Osteoblast (primary cell): ENCODE data around the gene CMKLR1. TPM values are rescaled to one million over a fixed set of nuclear protein-coding genes. Genes with fewer than 3 reads are reported as not detected.

Experiments
- DNase-seq: peaks from one replicate; pipeline ENCODE4 v3.0.0; 2011; ENCODE audit warnings: low spot score, mixed read lengths; ENCODE audit not compliant: insufficient read length; ENCODE audit errors: missing footprints
- H2AFZ ChIP-seq: 2 replicates; pipeline ENCODE4 v1.6.0; 2011; ENCODE audit warnings: mild to moderate bottlenecking, low read length
- H3K27ac ChIP-seq: 2 replicates; pipeline ENCODE4 v1.5.1; 2011; ENCODE audit warnings: mild to moderate bottlenecking, low read depth, low read length, moderate library complexity
- H3K27me3 ChIP-seq: 2 replicates; pipeline ENCODE4 v1.6.0; 2012; ENCODE audit warnings: mild to moderate bottlenecking, control low read depth, inconsistent platforms, low read length, moderate library complexity; ENCODE audit not compliant: insufficient read depth
- H3K36me3 ChIP-seq: 2 replicates; pipeline ENCODE4 v1.5.1; 2011; ENCODE audit warnings: mild to moderate bottlenecking, low read length, control low read depth, moderate library complexity; ENCODE audit not compliant: insufficient read depth
- H3K4me1 ChIP-seq: 2 replicates; pipeline ENCODE4 v1.5.1; 2011; ENCODE audit warnings: mild to moderate bottlenecking, low read length, control low read depth, moderate library complexity; ENCODE audit not compliant: insufficient read depth
- H3K4me2 ChIP-seq: 2 replicates; pipeline ENCODE4 v1.6.0; 2011; ENCODE audit warnings: mild to moderate bottlenecking, low read length; ENCODE audit not compliant: insufficient read depth
- H3K4me3 ChIP-seq: fragments of 200-600 bp; sonication (generic); 3 replicates; pipeline ENCODE4 v1.5.1; 2012; ENCODE audit warnings: mild to moderate bottlenecking, low read length, inconsistent platforms; ENCODE audit not compliant: insufficient read depth
- H3K79me2 ChIP-seq: 2 replicates; pipeline ENCODE4 v1.6.0; 2012; ENCODE audit warnings: mild to moderate bottlenecking, low read length, control low read depth, inconsistent platforms; ENCODE audit not compliant: insufficient read depth
- H3K9me3 ChIP-seq: 2 replicates; pipeline ENCODE4 v1.5.1; 2011; ENCODE audit warnings: low read depth, low read length, control low read depth
- H4K20me1 ChIP-seq: 2 replicates; pipeline ENCODE4 v1.6.0; 2012; ENCODE audit warnings: mild to moderate bottlenecking, low read length, control low read depth; ENCODE audit not compliant: insufficient read depth
- CTCF ChIP-seq: IDR thresholded peaks from 2 replicates; pipeline ENCODE4 v1.5.1; 2011; ENCODE audit warnings: mild to moderate bottlenecking, low read depth, low read length, moderate library complexity; ENCODE audit errors: extremely low read depth
- total RNA-seq: library from RNA; depleted of rRNA; stranded (reverse); fragments of >200 nt; gene quantifications from 2 replicates; pipeline ENCODE4 v1.2.3, GENCODE V29; 2012

CMKLR1 gene
- total RNA-seq, 1 donor = 9.8 TPM

GRCh38 chr12:108318472-108319275 lies 20.4 kb downstream of the CMKLR1 start:
- Histone ChIP-seq H3K4me1 (peaks cover 10% of the 10 kb centered on the region), H3K4me3 (no peak overlapping the region), H3K27me3 (no peaks in the 10 kb centered on the region), H3K9me3 (no peaks in the 10 kb centered on the region), H2AFZ (no peak overlapping the region), H3K4me2 (no peak overlapping the region), H3K27ac (no peak overlapping the region), H3K79me2 (no peaks in the 10 kb centered on the region), H4K20me1 (no peaks in the 10 kb centered on the region), H3K36me3 (no peaks in the 10 kb centered on the region)
- no peak for DNase-seq
- TF ChIP-seq CTCF = no peak

- DNase-seq = no peak
- peaks cover 21% of the 10 kb centered on the region for H3K4me1 ChIP-seq
- H2AFZ ChIP-seq = no peak overlapping the region
- H3K4me3 ChIP-seq = no peak overlapping the region
- no peak overlapping the region for H3K4me2 ChIP-seq
- H3K27ac ChIP-seq = no peak overlapping the region
- H3K36me3 ChIP-seq = no peaks in the 10 kb centered on the region
- no peaks in the 10 kb centered on the region for H3K9me3 ChIP-seq
- no peaks in the 10 kb centered on the region for H3K79me2 ChIP-seq
- no peaks in the 10 kb centered on the region for H4K20me1 ChIP-seq
- H3K27me3 ChIP-seq = no peaks in the 10 kb centered on the region
- TF ChIP-seq CTCF = no peak
These were observed 21.5 kb downstream of the CMKLR1 start for GRCh38 chr12:108317308-108318234.

DNA sequence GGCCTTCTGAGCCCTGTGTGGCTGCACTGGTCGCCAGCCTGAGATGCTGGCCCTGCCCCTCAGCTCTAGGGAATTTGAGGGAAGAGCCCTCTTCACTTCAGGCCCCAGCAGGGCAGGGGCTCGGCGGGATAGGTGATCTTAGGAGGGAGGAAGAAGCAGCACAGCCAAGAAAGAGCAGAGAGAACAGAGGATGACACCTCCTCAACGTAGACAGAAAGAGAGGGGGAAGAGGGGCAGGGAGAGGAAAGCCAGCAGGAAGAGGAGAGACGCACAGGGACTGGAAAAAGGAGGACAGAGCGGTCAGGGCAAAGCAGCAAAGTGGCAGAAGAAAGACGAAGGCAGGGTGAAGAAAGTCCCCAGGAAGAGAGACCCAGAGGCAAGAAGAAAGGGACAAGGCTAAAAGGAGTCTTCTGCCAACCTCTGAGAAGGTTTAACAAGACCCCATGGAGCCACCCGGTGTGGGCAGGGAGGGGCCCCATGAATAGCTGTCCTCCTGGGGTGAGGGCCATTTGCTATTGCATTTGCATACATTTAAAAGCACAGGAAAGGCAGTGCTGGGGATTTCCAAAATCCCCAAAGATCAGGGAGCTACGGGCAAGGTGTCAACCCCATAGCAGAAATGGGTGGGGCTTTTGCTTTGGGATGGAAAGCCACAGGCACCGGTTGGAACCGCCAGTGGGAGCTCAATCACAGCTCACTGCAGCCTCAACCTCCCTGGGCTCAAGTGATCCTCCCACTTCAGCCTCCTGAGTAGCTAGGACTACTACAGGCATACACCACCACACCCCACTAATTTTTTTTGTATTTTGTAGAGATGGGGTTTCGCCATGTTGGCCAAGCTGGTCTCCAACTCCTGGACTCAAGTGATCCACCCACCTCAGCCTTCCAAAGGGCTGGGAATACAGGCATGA lies 22.7 kb downstream of the CMKLR1 start:
- Histone ChIP-seq H2AFZ (no peak overlapping the region), H3K4me1 (peaks cover 19% of the 10 kb centered on the region), H3K4me3 (no peak overlapping the region), H3K9me3 (no peaks in the 10 kb centered on the region), H4K20me1 (no peaks in the 10 kb centered on the region), H3K27ac (no peak overlapping the region), H3K79me2 (no peaks in the 10 kb centered on the region), H3K27me3 (no peaks in the 10 kb centered on the region), H3K4me2 (no peak overlapping the region), H3K36me3 (no peaks in the 10 kb centered on the region)
- no peak for DNase-seq
- TF ChIP-seq CTCF = no peak
